ENCODE results near the gene ABHD17A. TPM values are rescaled to one million over a fixed set of nuclear protein-coding genes. Genes with fewer than 3 reads are reported as not detected.

Gene ABHD17A
- total RNA-seq, 1 donor from 2014 or later, result 83.0 TPM

- Histone ChIP-seq H3K27me3 (no peaks in the 10 kb centered on the region), H3K9me3 (no peaks in the 10 kb centered on the region), H3K4me1 (peaks cover 14% of the 10 kb centered on the region), H3K4me3 (peak overlapping the region; percentile 7 to 28), H3K36me3 (peaks cover 0 to 3% of the 10 kb centered on the region in 2 donors), H3K27ac (peak overlapping the region; percentile 2)
- TF ChIP-seq, protein P1, sequence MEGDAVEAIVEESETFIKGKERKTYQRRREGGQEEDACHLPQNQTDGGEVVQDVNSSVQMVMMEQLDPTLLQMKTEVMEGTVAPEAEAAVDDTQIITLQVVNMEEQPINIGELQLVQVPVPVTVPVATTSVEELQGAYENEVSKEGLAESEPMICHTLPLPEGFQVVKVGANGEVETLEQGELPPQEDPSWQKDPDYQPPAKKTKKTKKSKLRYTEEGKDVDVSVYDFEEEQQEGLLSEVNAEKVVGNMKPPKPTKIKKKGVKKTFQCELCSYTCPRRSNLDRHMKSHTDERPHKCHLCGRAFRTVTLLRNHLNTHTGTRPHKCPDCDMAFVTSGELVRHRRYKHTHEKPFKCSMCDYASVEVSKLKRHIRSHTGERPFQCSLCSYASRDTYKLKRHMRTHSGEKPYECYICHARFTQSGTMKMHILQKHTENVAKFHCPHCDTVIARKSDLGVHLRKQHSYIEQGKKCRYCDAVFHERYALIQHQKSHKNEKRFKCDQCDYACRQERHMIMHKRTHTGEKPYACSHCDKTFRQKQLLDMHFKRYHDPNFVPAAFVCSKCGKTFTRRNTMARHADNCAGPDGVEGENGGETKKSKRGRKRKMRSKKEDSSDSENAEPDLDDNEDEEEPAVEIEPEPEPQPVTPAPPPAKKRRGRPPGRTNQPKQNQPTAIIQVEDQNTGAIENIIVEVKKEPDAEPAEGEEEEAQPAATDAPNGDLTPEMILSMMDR (IDR thresholded peaks at IDR 0.05), result peak in 2 of 3 experiments; percentile 70 to 82
- TF ChIP-seq POLR2A (IDR thresholded peaks at IDR 0.05), result no peak
- TF ChIP-seq POLR2AphosphoS5 (IDR thresholded peaks at IDR 0.05; ENCODE audit: insufficient read depth in 1 of 2, low read depth in 1 of 2), result peak; percentile 37 to 78
- no peak for DNase-seq (ENCODE audit: extremely low spot score in 2 of 2)
- intact Hi-C loops (cut with DNase I), result loop anchor here (5.0 kb wide), 1 partner anchor 143 kb away; no protein-coding TSS in a partner anchor
These were observed 43.9 kb upstream of the ABHD17A start for GRCh38 chr19:1929021-1929742.

GRCh38 chr19:1925544-1925943 is 40.2 kb upstream of the ABHD17A start:
- no peak for DNase-seq (ENCODE audit: extremely low spot score in 2 of 2)
- no peak overlapping the region for H3K4me3 ChIP-seq
- intact Hi-C loops (cut with DNase I), result loop anchor here (5.0 kb wide), 1 partner anchor 147 kb away; no protein-coding TSS in a partner anchor
- H3K9me3 ChIP-seq, result no peaks in the 10 kb centered on the region
- H3K27ac ChIP-seq, result no peak overlapping the region
- TF ChIP-seq POLR2AphosphoS5 (IDR thresholded peaks at IDR 0.05; ENCODE audit: insufficient read depth in 1 of 2, low read depth in 1 of 2) (no peak), POLR2A (IDR thresholded peaks at IDR 0.05) (no peak)
- TF ChIP-seq, protein P1 (IDR thresholded peaks at IDR 0.05), result no peak
- peaks cover 14% of the 10 kb centered on the region for H3K4me1 ChIP-seq
- no peaks in the 10 kb centered on the region for H3K27me3 ChIP-seq
- peaks cover 0 to 12% of the 10 kb centered on the region in 2 donors for H3K36me3 ChIP-seq

- Histone ChIP-seq H3K4me1 (peaks cover 6% of the 10 kb centered on the region), H3K36me3 (peaks cover 0 to 23% of the 10 kb centered on the region in 2 donors), H3K27me3 (no peaks in the 10 kb centered on the region), H3K27ac (no peak overlapping the region), H3K4me3 (no peak overlapping the region), H3K9me3 (no peaks in the 10 kb centered on the region)
- no peak for DNase-seq (ENCODE audit: extremely low spot score in 2 of 2)
- TF ChIP-seq POLR2AphosphoS5 (IDR thresholded peaks at IDR 0.05; ENCODE audit: insufficient read depth in 1 of 2, low read depth in 1 of 2), result no peak
- TF ChIP-seq POLR2A (IDR thresholded peaks at IDR 0.05), result no peak
- TF ChIP-seq, protein P1 (IDR thresholded peaks at IDR 0.05), result no peak
- intact Hi-C loops (cut with DNase I), result no loop called here
These were observed 39.1 kb upstream of the ABHD17A start for GRCh38 chr19:1924320-1924961.

GRCh38 chr19:1923319-1923718 is 38.0 kb upstream of the ABHD17A start:
- peaks cover 0 to 28% of the 10 kb centered on the region in 2 donors for H3K36me3 ChIP-seq
- no peaks in the 10 kb centered on the region for H3K9me3 ChIP-seq
- no peak overlapping the region for H3K4me3 ChIP-seq
- DNase-seq (ENCODE audit: extremely low spot score in 2 of 2), result no peak
- no peaks in the 10 kb centered on the region for H3K27me3 ChIP-seq
- intact Hi-C loops (cut with DNase I), result no loop called here
- TF ChIP-seq POLR2A (IDR thresholded peaks at IDR 0.05) (no peak), POLR2AphosphoS5 (IDR thresholded peaks at IDR 0.05; ENCODE audit: insufficient read depth in 1 of 2, low read depth in 1 of 2) (no peak)
- TF ChIP-seq, protein P1 (IDR thresholded peaks at IDR 0.05), result no peak
- H3K27ac ChIP-seq, result no peak overlapping the region
- H3K4me1 ChIP-seq, result no peaks in the 10 kb centered on the region

GRCh38 chr19:1922803-1923202 is 37.5 kb upstream of the ABHD17A start:
- Histone ChIP-seq H3K27me3 (no peaks in the 10 kb centered on the region), H3K36me3 (peaks cover 0 to 33% of the 10 kb centered on the region in 2 donors), H3K4me3 (no peak overlapping the region), H3K4me1 (no peaks in the 10 kb centered on the region), H3K27ac (no peak overlapping the region), H3K9me3 (no peaks in the 10 kb centered on the region)
- TF ChIP-seq, protein P1 (IDR thresholded peaks at IDR 0.05), result no peak
- TF ChIP-seq POLR2A (IDR thresholded peaks at IDR 0.05) (no peak), POLR2AphosphoS5 (IDR thresholded peaks at IDR 0.05; ENCODE audit: insufficient read depth in 1 of 2, low read depth in 1 of 2) (no peak)
- intact Hi-C loops (cut with DNase I), result no loop called here
- DNase-seq (ENCODE audit: extremely low spot score in 2 of 2), result no peak
